Cardiac fibroblast (primary cell): Measurements from ENCODE around the gene S100A13.
"Not testable (repeated sequence)": the region's sequence is repeated elsewhere in the genome, so short reads cannot be mapped to it uniquely, and the experiment has no call there.

Experiments used
- DNase-seq, 2 donors: peaks; one replicate each; pipeline versions ENCODE4 v3.0.0 to v3.0.0-alpha.2; 2010; ENCODE audit warnings: low read depth in 2 of 2
- H3K4me3 ChIP-seq, 2 donors: replicated peaks in 1 of 2; 1 replicate in 1 of 2; 2 replicates in 1 of 2; pipeline ENCODE4 v1.5.1; 2011; ENCODE audit warnings: low read depth in 2 of 2, low read length in 2 of 2, mild to moderate bottlenecking in 2 of 2, moderate library complexity in 1 of 2
- CTCF ChIP-seq: IDR thresholded peaks from one replicate; pipeline ENCODE4 v1.5.1; 2011; ENCODE audit warnings: low read depth, mild to moderate bottlenecking, low read length, inconsistent platforms

The S100A13 gene

GRCh38 chr1:153640861-153641260 lies 13.6 kb upstream of the S100A13 start:
- no peak for TF ChIP-seq CTCF
- no peak for DNase-seq
- no peak overlapping the region for H3K4me3 ChIP-seq

- not testable (repeated sequence) for H3K4me3 ChIP-seq, DNase-seq
Measured at GRCh38 chr1:153640213-153640612, 12.9 kb upstream of the S100A13 start.

- no peak for DNase-seq
- no peak overlapping the region for H3K4me3 ChIP-seq
- no peak for TF ChIP-seq CTCF
Measured at GRCh38 chr1:153639280-153639679, 12.0 kb upstream of the S100A13 start.

GRCh38 chr1:153638261-153638660 lies 11.0 kb upstream of the S100A13 start:
- no peak for TF ChIP-seq CTCF

GRCh38 chr1:153636312-153636711 lies 9.0 kb upstream of the S100A13 start:
- no peak for TF ChIP-seq CTCF
- DNase-seq = no peak
- H3K4me3 ChIP-seq = no peak overlapping the region

More at GRCh38 chr1:153638261-153638660, 11.0 kb upstream of the S100A13 start:
- no peak for DNase-seq
- H3K4me3 ChIP-seq = no peak overlapping the region

DNA sequence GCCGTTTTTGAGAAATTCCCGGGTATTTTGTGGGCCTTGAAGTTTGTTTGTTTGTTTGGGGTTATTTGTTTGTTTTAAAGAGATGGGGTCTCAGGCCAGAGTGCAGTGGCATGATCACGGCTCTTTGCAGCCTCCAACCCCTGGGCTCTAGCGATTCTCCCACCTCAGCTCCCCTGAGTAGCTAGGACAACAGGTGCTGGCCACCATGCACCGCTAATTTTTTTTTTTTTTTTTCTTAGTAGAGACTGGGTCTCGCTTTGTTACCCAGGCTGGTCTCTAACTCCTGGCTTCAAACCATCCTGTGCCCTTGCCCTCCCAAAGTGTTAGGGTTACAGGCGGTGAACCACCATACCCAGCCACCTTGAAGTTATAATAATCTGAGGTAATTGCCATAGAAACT lies 8.6 kb upstream of the S100A13 start:
- DNase-seq = no peak
- no peak for TF ChIP-seq CTCF
- H3K4me3 ChIP-seq = no peak overlapping the region

GRCh38 chr1:153633754-153634665 lies 6.7 kb upstream of the S100A13 start, which contains the start of gene CHTOP:
Gene CHTOP, plus strand, starts transcription at chr1:153634066. Its CDS starts 2,523 bp downstream, at chr1:153636589.
- peak; percentile 99 for DNase-seq

More at GRCh38 chr1:153633754-153634665, 6.7 kb upstream of the S100A13 start, which contains the start of gene CHTOP:
- no peak for TF ChIP-seq CTCF
- H3K4me3 ChIP-seq = peak within 1 kb of the TSS; percentile 91 to 100
